NCI-H446 (cell line): ENCODE data around the gene TP63.

Source experiments
- DNase-seq, 2 experiments: peaks; one replicate each; lab custom pipeline; 2025; lab: John Stamatoyannopoulos, UW

The TP63 gene

GRCh38 chr3:189685291-189685690 is 54.1 kb downstream of the TP63 start:
- no peak for DNase-seq

GRCh38 chr3:189685860-189686259 is 54.7 kb downstream of the TP63 start:
- no peak for DNase-seq

GRCh38 chr3:189687475-189687874 is 56.3 kb downstream of the TP63 start:
- no peak for DNase-seq

GRCh38 chr3:189688262-189688661 is 57.1 kb downstream of the TP63 start:
- DNase-seq, result no peak

DNA sequence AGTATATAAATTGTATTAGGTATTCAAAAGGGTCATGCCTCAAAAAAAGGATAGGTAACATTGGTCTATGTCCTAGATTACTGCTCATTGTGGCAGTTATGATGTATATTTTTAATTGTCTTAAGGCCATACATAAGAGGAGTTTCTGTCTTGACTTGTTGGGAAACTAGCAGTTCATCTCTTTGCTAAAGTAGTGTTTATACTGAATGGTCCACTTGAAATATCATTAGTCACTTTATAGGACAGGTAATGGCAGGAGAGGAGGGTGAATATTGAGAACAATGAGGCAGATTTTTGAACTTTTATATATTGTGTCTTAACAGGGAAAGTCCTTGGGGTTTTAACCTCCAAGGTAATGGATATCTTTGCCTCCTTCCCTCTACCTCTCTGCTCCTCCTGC is 58.4 kb downstream of the TP63 start:
- no peak for DNase-seq

DNA sequence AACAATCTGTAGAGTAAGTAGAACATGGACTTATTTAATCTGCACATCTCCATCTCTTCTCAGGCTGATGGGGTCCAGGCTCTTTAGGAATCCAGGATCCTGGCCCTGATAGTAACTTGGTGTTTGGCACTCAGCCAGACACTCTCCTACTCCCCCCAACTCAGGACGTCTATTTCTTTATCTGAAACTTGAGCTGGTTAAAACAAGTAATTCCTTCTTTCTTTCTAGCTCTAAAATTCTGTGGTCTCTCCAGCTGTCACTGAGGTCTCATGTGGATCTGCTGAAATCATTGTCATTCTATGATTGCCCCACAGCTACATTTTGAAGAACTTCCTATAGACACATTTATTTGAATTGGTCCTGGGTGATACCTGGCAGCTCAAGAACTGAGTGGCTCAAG is 59.0 kb downstream of the TP63 start:
- no peak for DNase-seq

GRCh38 chr3:189690672-189691071 is 59.5 kb downstream of the TP63 start:
- no peak for DNase-seq

DNA sequence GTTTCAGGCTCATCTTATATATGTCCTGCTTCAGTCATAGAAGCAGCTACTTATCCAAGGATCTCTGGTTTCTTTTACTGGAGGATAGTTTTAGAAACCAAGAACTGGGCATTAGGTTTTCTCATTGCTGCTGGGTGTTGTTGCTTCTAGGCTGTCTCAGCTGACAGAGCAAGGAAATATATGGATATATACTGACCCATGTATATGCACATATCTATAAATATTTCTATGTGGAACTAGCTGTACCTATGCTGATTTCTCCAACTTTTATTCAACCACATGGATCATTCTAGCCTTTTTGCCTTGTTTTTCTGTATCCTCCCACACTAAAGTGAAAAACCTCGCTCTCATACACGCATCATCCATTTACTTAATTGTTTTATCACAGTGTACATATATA is 64.2 kb downstream of the TP63 start:
- DNase-seq, result no peak

GRCh38 chr3:189698811-189699210 is 67.6 kb downstream of the TP63 start:
- DNase-seq, result no peak

- DNase-seq, result no peak
Observed at GRCh38 chr3:189699885-189700284, 68.7 kb downstream of the TP63 start.

- no peak for DNase-seq
Observed at GRCh38 chr3:189702066-189702646, 71.0 kb downstream of the TP63 start.

GRCh38 chr3:189703865-189704264 is 72.7 kb downstream of the TP63 start:
- DNase-seq, result no peak

DNA sequence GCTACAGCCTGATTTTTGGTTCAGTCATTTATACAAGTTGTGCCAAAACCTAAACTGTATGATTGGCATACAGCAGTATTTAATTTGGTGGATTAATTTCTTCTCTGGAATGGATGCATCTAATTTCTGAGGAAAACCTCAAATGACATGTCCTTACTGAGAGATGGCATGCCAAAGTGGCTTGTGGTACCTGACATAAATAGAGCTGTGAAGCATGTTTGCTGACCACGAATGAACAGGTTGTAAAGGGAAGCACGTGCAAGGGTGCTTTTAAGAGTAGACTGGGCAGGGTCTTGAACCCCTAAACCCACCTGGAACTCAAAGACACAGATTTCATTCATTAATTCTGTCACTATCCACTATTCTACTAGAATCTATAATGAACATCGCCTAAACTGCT is 77.2 kb downstream of the TP63 start:
- no peak for DNase-seq

DNA sequence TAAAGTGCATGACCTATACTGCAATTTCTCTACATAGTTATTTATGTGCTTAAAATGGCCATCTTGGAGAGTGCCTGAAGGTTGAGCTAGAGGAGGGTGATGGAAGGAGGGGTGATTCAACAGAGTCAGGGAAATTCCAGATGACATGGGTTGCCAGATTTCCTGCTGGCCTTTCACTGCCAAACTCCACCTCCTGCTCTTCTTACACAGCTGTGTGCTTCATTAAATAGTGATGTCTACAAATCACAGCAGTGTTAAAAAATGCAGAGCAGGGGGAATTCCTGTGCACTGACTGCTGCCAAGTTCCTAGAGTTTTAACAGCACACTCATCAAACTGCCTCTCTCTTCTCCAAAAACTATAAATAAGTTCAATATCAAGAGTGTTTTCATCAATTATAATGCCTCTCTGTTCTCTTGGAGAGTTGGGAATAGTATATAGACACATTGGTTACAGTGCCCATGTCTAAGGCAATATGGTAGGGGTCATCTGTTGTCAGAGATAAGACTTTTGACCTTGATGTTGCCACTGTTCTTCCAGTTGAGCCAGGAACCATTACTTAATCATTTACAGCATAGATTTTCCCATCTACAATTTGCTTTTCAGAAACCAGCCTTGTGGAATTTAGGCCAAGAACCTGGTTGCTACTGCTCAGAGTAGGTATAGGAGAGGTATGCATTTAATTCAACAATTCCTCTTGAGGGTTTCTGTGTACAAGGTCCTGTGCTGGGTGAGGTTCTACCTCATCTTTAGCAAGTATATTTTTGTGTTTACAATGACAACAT is 79.6 kb downstream of the TP63 start:
- DNase-seq, result no peak

DNA sequence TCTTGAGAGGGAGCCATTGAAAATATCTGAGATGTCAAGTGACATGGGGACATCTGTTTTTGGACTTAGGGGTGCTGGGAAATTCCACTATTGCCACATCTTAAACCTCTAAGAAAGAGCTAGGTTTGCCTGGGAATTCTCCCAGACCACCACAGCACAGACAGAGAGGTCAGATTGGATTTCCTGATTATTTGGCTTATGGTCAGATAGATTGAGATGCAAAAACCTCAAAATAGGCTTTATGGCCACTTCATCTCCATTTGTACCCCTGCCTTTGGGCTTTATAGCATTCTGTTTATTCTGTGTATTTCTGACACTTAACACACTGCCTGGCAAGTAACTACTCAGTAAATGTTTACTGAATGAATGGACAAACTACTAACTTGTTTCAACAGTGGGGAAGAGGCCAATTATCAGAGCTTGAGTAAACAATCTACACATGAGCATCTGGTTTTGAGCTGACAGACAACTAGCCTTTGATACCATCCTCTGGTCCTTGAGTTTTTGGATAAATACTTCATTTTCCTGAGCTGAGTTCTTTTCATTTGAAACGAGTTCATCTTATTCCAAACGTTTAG is 81.8 kb downstream of the TP63 start:
- no peak for DNase-seq

- no peak for DNase-seq
Observed at GRCh38 chr3:189714991-189715961, 84.1 kb downstream of the TP63 start.

- DNase-seq, result no peak
Observed at GRCh38 chr3:189718215-189718614, 87.0 kb downstream of the TP63 start.

DNA sequence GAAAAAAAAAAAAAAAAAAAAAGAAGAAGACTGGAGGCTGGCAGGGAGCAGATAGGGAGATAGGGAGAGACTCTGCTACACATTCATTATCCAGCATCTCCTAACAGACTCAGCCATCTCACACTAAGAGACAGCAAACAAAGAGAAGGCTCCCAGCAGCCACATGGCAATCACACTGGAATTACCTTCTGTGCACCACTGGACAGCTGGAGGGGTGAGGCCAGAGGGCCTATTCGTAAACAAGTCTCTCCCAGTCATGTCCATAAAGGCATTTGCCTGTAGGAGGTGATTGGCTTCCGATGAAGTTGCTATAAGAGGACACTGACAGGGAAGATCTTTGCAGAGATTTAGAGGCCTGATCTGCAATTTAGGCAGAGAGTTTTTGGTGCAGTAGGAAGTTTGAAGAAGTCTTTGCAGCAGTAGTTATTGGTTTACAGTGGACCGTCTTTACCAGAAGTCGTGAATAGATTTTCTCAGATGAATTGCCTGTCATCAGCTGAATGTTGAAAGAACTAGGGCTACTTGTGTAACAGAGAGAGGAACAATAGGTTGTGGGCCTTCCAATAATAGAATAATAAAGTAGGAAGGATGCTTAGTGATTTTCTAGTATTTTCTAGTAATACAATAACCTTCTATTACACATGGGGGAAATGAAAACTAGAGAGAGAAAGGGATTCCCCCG is 89.7 kb downstream of the TP63 start:
- DNase-seq, result no peak

- DNase-seq, result no peak
Observed at GRCh38 chr3:189721873-189722665, 90.9 kb downstream of the TP63 start.

GRCh38 chr3:189724356-189724755 is 93.2 kb downstream of the TP63 start:
- no peak for DNase-seq

DNA sequence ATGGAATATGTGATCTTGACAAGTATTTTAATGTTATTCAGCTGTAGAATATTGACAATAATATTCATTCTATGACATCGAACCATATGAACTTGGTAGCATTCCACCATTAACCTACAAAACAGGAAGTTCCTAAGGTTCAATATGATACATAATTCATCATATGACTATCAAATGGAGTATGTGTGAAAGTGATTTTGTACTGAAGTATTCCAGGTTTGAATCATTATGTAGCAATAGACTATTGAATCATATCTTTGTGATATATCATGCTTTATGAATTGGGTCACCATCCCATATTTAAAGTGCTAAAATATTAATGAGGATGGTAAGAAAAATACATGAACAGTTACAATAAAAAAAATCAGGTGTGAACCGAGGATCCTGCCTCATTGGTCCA is 95.1 kb downstream of the TP63 start:
- DNase-seq, result no peak
